HepG2 (cell line): Measurements from ENCODE around the gene RBM26. TPM values are rescaled to one million over a fixed set of nuclear protein-coding genes. Genes with fewer than 3 reads are reported as not detected.

Experiments used
- ATAC-seq: fragments of 200-7000 bp; cut with Tn5 transposase; 3 replicates; pipeline ENCODE4 v1.9.1; 2020; ENCODE audit warnings: mild to moderate bottlenecking, moderate library complexity
- BruUV-seq: library from RNA; stranded (reverse); fragments of 400-500 nt; replicated peaks from 2 replicates; lab custom pipeline; 2021; lab: Mats Ljungman, UMichigan
- CTCF ChIA-PET: fragments of 300-600 bp; formaldehyde crosslinking; extraction: SDS; loops from one replicate; lab custom pipeline; 2021; ENCODE audit warnings: low total read pairs, inconsistent platforms, low intra/inter-chr PET ratio; lab: Yijun Ruan, JAX
- POLR2A ChIA-PET: fragments of 350-600 bp; sonication (Branson Sonifier 250); formaldehyde crosslinking; loops from one replicate; lab custom pipeline; 2020; ENCODE audit warnings: antibody characterized with exemption, inconsistent platforms; lab: Yijun Ruan, JAX
- DNase-seq: peaks from one replicate; pipeline ENCODE4 v3.0.0-alpha.2; 2015; ENCODE audit warnings: low spot score
- FAIRE-seq: peaks from 3 replicates; lab custom pipeline; 2011; peaks lifted over from hg19 to GRCh38; lab: Jason Lieb, UNC
- H2AFZ ChIP-seq: one replicate; pipeline ENCODE4 v1.6.1; 2011; ENCODE audit warnings: low read length, inconsistent platforms
- H3K27ac ChIP-seq: fragments of 300-600 bp; 3 replicates; pipeline ENCODE4 v1.8.0; 2011; ENCODE audit warnings: mixed run types, mild to moderate bottlenecking, mixed read lengths, low read length, inconsistent platforms; ENCODE audit not compliant: insufficient read depth; ENCODE audit errors: extremely low read length
- H3K27me3 ChIP-seq, 2 experiments: fragments of 200-600 bp in 1 of 2; 2 replicates in 1 of 2; 3 replicates in 1 of 2; pipeline versions ENCODE4 v1.6.0 to v1.8.0; 2011; ENCODE audit warnings: low read length in 2 of 2, mild to moderate bottlenecking in 2 of 2, moderate library complexity in 2 of 2, inconsistent platforms in 1 of 2; ENCODE audit not compliant: insufficient read depth in 2 of 2, control insufficient read depth in 1 of 2
- H3K36me3 ChIP-seq, 2 experiments: fragments of 200-600 bp in 1 of 2; replicated peaks in 1 of 2; 2 replicates in 1 of 2; 3 replicates in 1 of 2; pipeline versions ENCODE4 v1.5.1 to v1.8.0; 2011; ENCODE audit warnings: low read length in 2 of 2, inconsistent platforms in 1 of 2; ENCODE audit not compliant: insufficient read depth in 2 of 2, control insufficient read depth in 1 of 2
- H3K4me1 ChIP-seq: 2 replicates; pipeline ENCODE4 v1.5.1; 2012; ENCODE audit warnings: low read length, inconsistent platforms; ENCODE audit not compliant: insufficient read depth
- H3K4me2 ChIP-seq: 2 replicates; pipeline ENCODE4 v1.6.0; 2011; ENCODE audit warnings: low read depth, low read length, inconsistent platforms
- H3K4me3 ChIP-seq, 3 experiments: fragments of 200-600 bp in 1 of 3; sonication (generic), shearing (Covaris generic) in 1 of 3; replicated peaks in 1 of 3; 2 replicates each; pipeline ENCODE4 v1.5.1; 2011 to 2016; ENCODE audit warnings: low read length in 3 of 3, inconsistent platforms in 2 of 3, low read depth in 2 of 3, mild to moderate bottlenecking in 2 of 3, control low read depth in 1 of 3, mixed read lengths in 1 of 3; ENCODE audit not compliant: insufficient read depth in 1 of 3
- H3K79me2 ChIP-seq: one replicate; pipeline ENCODE4 v1.6.1; 2011; ENCODE audit warnings: low read length, inconsistent platforms; ENCODE audit not compliant: insufficient read depth
- H3K9ac ChIP-seq: 2 replicates; pipeline ENCODE4 v1.6.0; 2011; ENCODE audit warnings: mild to moderate bottlenecking, low read depth, low read length, inconsistent platforms; ENCODE audit not compliant: insufficient read depth
- H3K9me3 ChIP-seq: 2 replicates; pipeline ENCODE4 v1.5.1; 2012; ENCODE audit warnings: mild to moderate bottlenecking, low read length
- H4K20me1 ChIP-seq: 2 replicates; pipeline ENCODE4 v1.6.0; 2011; ENCODE audit warnings: inconsistent platforms, mild to moderate bottlenecking, low read length, moderate library complexity; ENCODE audit not compliant: insufficient read depth
- ATRX ChIP-seq: sonication (generic); formaldehyde crosslinking; IDR thresholded peaks from 2 replicates; pipeline ENCODE4 v1.4.0; 2020; ENCODE audit warnings: missing genetic modification reagents, borderline replicate concordance
- HDAC1 ChIP-seq: sonication (generic); formaldehyde crosslinking; IDR thresholded peaks from 2 replicates; pipeline ENCODE4 v1.5.1; 2020; ENCODE audit warnings: mild to moderate bottlenecking, missing genetic modification reagents
- IKZF5 ChIP-seq: IDR thresholded peaks from 2 replicates; pipeline ENCODE4 v1.6.1; 2018; ENCODE audit warnings: missing genetic modification reagents, mild to moderate bottlenecking, missing compliant biosample characterization
- KLF6 ChIP-seq: IDR thresholded peaks from 2 replicates; pipeline ENCODE4 v1.8.0; 2016; ENCODE audit warnings: missing biosample characterization, missing genetic modification reagents
- MTF2 ChIP-seq: sonication (generic); formaldehyde crosslinking; IDR thresholded peaks from 2 replicates; pipeline ENCODE4 v1.5.0; 2020; ENCODE audit warnings: missing genetic modification reagents, borderline replicate concordance
- MYC ChIP-seq: sonication (generic); formaldehyde crosslinking; IDR thresholded peaks from 2 replicates; pipeline ENCODE4 v1.9.0; 2021; ENCODE audit warnings: missing genetic modification reagents, borderline replicate concordance
- MYNN ChIP-seq: sonication (generic); formaldehyde crosslinking; IDR thresholded peaks from 2 replicates; pipeline ENCODE4 v1.4.0; 2020; ENCODE audit warnings: mild to moderate bottlenecking, low read depth, missing genetic modification reagents
- PHF21A ChIP-seq: sonication (generic); formaldehyde crosslinking; IDR thresholded peaks from 2 replicates; pipeline ENCODE4 v1.5.0; 2020; ENCODE audit warnings: mild to moderate bottlenecking, missing genetic modification reagents
- PITX1 ChIP-seq: sonication (generic); formaldehyde crosslinking; IDR thresholded peaks from 2 replicates; pipeline ENCODE4 v1.5.1; 2020; ENCODE audit warnings: mild to moderate bottlenecking, missing genetic modification reagents
- POGK ChIP-seq: sonication (generic); formaldehyde crosslinking; conservative IDR thresholded peaks from 2 replicates; pipeline ENCODE4 v1.8.0; 2022; ENCODE audit warnings: mild to moderate bottlenecking, moderate library complexity, missing genetic modification reagents
- ZFP82 ChIP-seq: sonication (generic); formaldehyde crosslinking; IDR thresholded peaks from 2 replicates; pipeline ENCODE4 v1.5.1; 2020; ENCODE audit warnings: mild to moderate bottlenecking, missing genetic modification reagents, borderline replicate concordance
- ZNF350 ChIP-seq: sonication (generic); formaldehyde crosslinking; IDR thresholded peaks from 2 replicates; pipeline ENCODE4 v1.4.0; 2020; ENCODE audit warnings: mild to moderate bottlenecking, low read depth, missing genetic modification reagents, borderline replicate concordance
- ZNF431 ChIP-seq: sonication (generic); formaldehyde crosslinking; IDR thresholded peaks from 2 replicates; pipeline ENCODE4 v1.9.0; 2022; ENCODE audit warnings: missing genetic modification reagents, low read depth, mild to moderate bottlenecking, borderline replicate concordance
- ZNF460 ChIP-seq: sonication (generic); formaldehyde crosslinking; IDR thresholded peaks from 2 replicates; pipeline ENCODE4 v1.5.1; 2020; ENCODE audit warnings: missing genetic modification reagents, mild to moderate bottlenecking, borderline replicate concordance
- ZNF468 ChIP-seq: sonication (generic); formaldehyde crosslinking; IDR thresholded peaks from 2 replicates; pipeline ENCODE4 v1.8.0; 2022; ENCODE audit warnings: mild to moderate bottlenecking, moderate library complexity, missing genetic modification reagents
- ZNF556 ChIP-seq: sonication (generic); formaldehyde crosslinking; IDR thresholded peaks from 2 replicates; pipeline ENCODE4 v1.4.0; 2020; ENCODE audit warnings: mild to moderate bottlenecking, missing genetic modification reagents, borderline replicate concordance
- ZNF839 ChIP-seq: sonication (generic); formaldehyde crosslinking; IDR thresholded peaks from 2 replicates; pipeline ENCODE4 v1.4.0; 2020; ENCODE audit warnings: missing genetic modification reagents, mild to moderate bottlenecking, borderline replicate concordance
- WGBS: methylation state at CpG from one replicate; pipeline ENCODE4 v1.1.6; 2017; ENCODE audit warnings: low lambda C conversion rate; 5-methylcytosine and 5-hydroxymethylcytosine counted together
- in situ Hi-C: cut with HindIII; loops from 2 replicates; pipeline ENCODE4 v1.10.0; 2017; ENCODE audit warnings: low pct_unique_long_range_greater_than_20kb; ENCODE audit not compliant: extremely low pct_ligation_motif_present
- intact Hi-C: fragments of 100-400 bp; cut with micrococcal nuclease; formaldehyde crosslinking; loops from one replicate; pipeline ENCODE4 v1.10.0; 2022; ENCODE audit not compliant: unreplicated experiment
- polyA plus RNA-seq, 8 experiments: library from polyadenylated mRNA; depleted of rRNA in 3 of 8; stranded (reverse) in 7 of 8; unstranded in 1 of 8; fragments of >200 nt; fragmentation: Illumina TruSeq in 4 of 8; extraction: Trizol in 4 of 8; gene quantifications; 2 replicates each; pipeline versions ENCODE4 v1.2.1 to v1.2.3, GENCODE V29; 2011 to 2016; ENCODE audit warnings: low read depth in 4 of 8, missing spikeins in 1 of 8, mixed read lengths in 1 of 8; ENCODE audit not compliant: insufficient read depth in 1 of 8
- total RNA-seq, 5 experiments: library from RNA; depleted of rRNA; stranded (reverse); fragments of >200 nt; fragmentation: Illumina TruSeq; extraction: Trizol; gene quantifications; 2 replicates each; pipeline ENCODE4 v1.2.3, GENCODE V29; 2016; ENCODE audit warnings: low read depth in 1 of 5

RBM26 gene
- total and polyA plus RNA-seq, 2 of the 13 experiments (the other 11 are each of a cell fraction or from before 2014, with no cell fraction given) = 19.4 to 34.4 TPM

GRCh38 chr13:79361299-79361698 is 44.8 kb downstream of the RBM26 start:
- Histone ChIP-seq H2AFZ (no peak overlapping the region), H3K4me3 (no peak overlapping the region), H3K27ac (no peak overlapping the region), H3K4me2 (no peak overlapping the region), H3K9me3 (no peaks in the 10 kb centered on the region), H4K20me1 (no peaks in the 10 kb centered on the region), H3K79me2 (no peaks in the 10 kb centered on the region), H3K27me3 (no peaks in the 10 kb centered on the region), H3K4me1 (no peaks in the 10 kb centered on the region), H3K36me3 (peaks cover 7 to 69% of the 10 kb centered on the region in 2 experiments)
- intact Hi-C loops = no loop called here
- no peak for ATAC-seq
- DNase-seq = no peak
- ChIA-PET CTCF (no interaction called here), POLR2A (no interaction called here)
- WGBS = 94% methylated on average over 3 of the region's 3 CpGs
- in situ Hi-C loops = no loop called here
- no peak for FAIRE-seq
- BruUV-seq = no TSS peak
- TF ChIP-seq MTF2 (CRISPR knock-in tag) (no peak), ZFP82 (CRISPR knock-in tag) (no peak), MYC (no peak), ZNF556 (CRISPR knock-in tag) (no peak), ATRX (CRISPR knock-in tag) (no peak), ZNF350 (CRISPR knock-in tag) (no peak)
- TF ChIP-seq, all 625 proteins: peak for 0
- H3K9ac ChIP-seq = no peak overlapping the region

- intact Hi-C loops = no loop called here
- Histone ChIP-seq H3K9ac (no peak overlapping the region), H3K4me2 (no peak overlapping the region), H3K79me2 (no peaks in the 10 kb centered on the region), H3K9me3 (no peaks in the 10 kb centered on the region), H3K27ac (no peak overlapping the region), H3K4me3 (no peak overlapping the region), H4K20me1 (no peaks in the 10 kb centered on the region), H3K27me3 (no peaks in the 10 kb centered on the region), H3K4me1 (no peaks in the 10 kb centered on the region), H3K36me3 (peaks cover 4 to 68% of the 10 kb centered on the region in 2 experiments), H2AFZ (no peak overlapping the region)
- no TSS peak for BruUV-seq
- ChIA-PET CTCF (no interaction called here), POLR2A (no interaction called here)
- ATAC-seq (no peak), DNase-seq (no peak), FAIRE-seq (no peak)
- 100% methylated on average over 1 of the region's 1 CpG for WGBS
- in situ Hi-C loops = no loop called here
- TF ChIP-seq PITX1 (CRISPR knock-in tag) (no peak), ZNF431 (no peak), HDAC1 (CRISPR knock-in tag) (no peak), ZNF839 (CRISPR knock-in tag) (no peak), MYNN (CRISPR knock-in tag) (no peak), ZNF468 (CRISPR knock-in tag) (no peak), ZNF460 (CRISPR knock-in tag) (no peak), POGK (CRISPR knock-in tag) (no peak), IKZF5 (CRISPR knock-in tag) (no peak), KLF6 (CRISPR knock-in tag) (no peak), PHF21A (no peak)
These were observed 46.0 kb downstream of the RBM26 start for GRCh38 chr13:79360095-79360494.
